HG02763 (cell line): Measurements from ENCODE around the gene SLC6A3.

Experiments
- ATAC-seq: cut with Tn5 transposase; IDR thresholded peaks from one replicate; pipeline ENCODE4 v1.9.1; 2021; ENCODE audit warnings: mild to moderate bottlenecking, moderate library complexity; ENCODE audit not compliant: unreplicated experiment

Gene SLC6A3

GRCh38 chr5:1409381-1410110 lies 35.7 kb downstream of the SLC6A3 start:
- ATAC-seq = no peak

- ATAC-seq = no peak
These were observed 38.3 kb downstream of the SLC6A3 start for GRCh38 chr5:1406681-1407640.

GRCh38 chr5:1405539-1406530 lies 39.4 kb downstream of the SLC6A3 start:
- no peak for ATAC-seq

- ATAC-seq = no peak
These were observed 40.1 kb downstream of the SLC6A3 start for GRCh38 chr5:1405121-1405520.

- ATAC-seq = no peak
These were observed 41.2 kb downstream of the SLC6A3 start for GRCh38 chr5:1404062-1404461.

- ATAC-seq = no peak
These were observed 42.5 kb downstream of the SLC6A3 start for GRCh38 chr5:1402611-1403255.

GRCh38 chr5:1401536-1402138 lies 43.6 kb downstream of the SLC6A3 start:
- ATAC-seq = no peak

- ATAC-seq = no peak
These were observed 44.3 kb downstream of the SLC6A3 start for GRCh38 chr5:1400936-1401335.

GRCh38 chr5:1400211-1400855 lies 44.9 kb downstream of the SLC6A3 start:
- ATAC-seq = no peak

GRCh38 chr5:1399737-1400136 lies 45.5 kb downstream of the SLC6A3 start:
- no peak for ATAC-seq

- ATAC-seq = no peak
These were observed 48.9 kb downstream of the SLC6A3 start for GRCh38 chr5:1396293-1396816.

- ATAC-seq = no peak
These were observed 50.1 kb downstream of the SLC6A3 start for GRCh38 chr5:1394881-1395860.

GRCh38 chr5:1393571-1394501 lies 51.4 kb downstream of the SLC6A3 start:
- ATAC-seq = no peak

- ATAC-seq = no peak
These were observed 52.3 kb downstream of the SLC6A3 start for GRCh38 chr5:1392801-1393565.

GRCh38 chr5:1392261-1392660 lies 53.0 kb downstream of the SLC6A3 start:
- ATAC-seq = no peak

- no peak for ATAC-seq
These were observed 53.5 kb downstream of the SLC6A3 start for GRCh38 chr5:1391691-1392090.
